GM12878 (cell line): ENCODE measurements around the gene PSMC3. TPM values are rescaled to one million over a fixed set of nuclear protein-coding genes. Genes with fewer than 3 reads are reported as not detected.
"Not testable (repeated sequence)": the region's sequence is repeated elsewhere in the genome, so short reads cannot be mapped to it uniquely, and the experiment has no call there.

Experiments used
- ATAC-seq: fragments of 200-7000 bp; cut with Tn5 transposase; 3 replicates; pipeline ENCODE4 v1.9.1; 2020; ENCODE audit warnings: mild to moderate bottlenecking, moderate library complexity
- BruUV-seq: library from RNA; stranded (reverse); fragments of 400-500 nt; replicated peaks from 2 replicates; lab custom pipeline; 2021; lab: Mats Ljungman, UMichigan
- CTCF ChIA-PET: fragments of 300-600 bp; sonication (Branson Sonifier 250); formaldehyde crosslinking; extraction: SDS; loops from one replicate; lab custom pipeline; 2021; ENCODE audit warnings: inconsistent platforms; lab: Yijun Ruan, JAX
- POLR2A ChIA-PET: fragments of 350-600 bp; formaldehyde crosslinking; extraction: SDS; loops from one replicate; lab custom pipeline; 2021; ENCODE audit warnings: inconsistent platforms; lab: Charles Lee
- RAD21 ChIA-PET: fragments of 300-600 bp; sonication (Branson Sonifier 250); formaldehyde crosslinking; loops from one replicate; lab custom pipeline; 2023; ENCODE audit warnings: antibody characterized with exemption; ENCODE audit not compliant: unreplicated experiment; lab: Charles Lee
- SMC1A ChIA-PET: fragments of 300-600 bp; sonication (Branson Sonifier 250); formaldehyde crosslinking; loops from one replicate; lab custom pipeline; 2023; ENCODE audit not compliant: unreplicated experiment, uncharacterized antibody; lab: Charles Lee
- DNase-seq: peaks from one replicate; pipeline ENCODE4 v3.0.0-alpha.2; 2011; ENCODE audit warnings: low read depth, low spot score
- FAIRE-seq: peaks from 3 replicates; lab custom pipeline; 2011; peaks lifted over from hg19 to GRCh38; lab: Jason Lieb, UNC
- H2AFZ ChIP-seq: 2 replicates; pipeline ENCODE4 v1.6.0; 2011; ENCODE audit warnings: low read depth, low read length, control low read depth; ENCODE audit not compliant: control insufficient read depth
- H3K27ac ChIP-seq: 2 replicates; pipeline ENCODE4 v1.5.1; 2011; ENCODE audit warnings: control low read depth; ENCODE audit not compliant: control insufficient read depth, insufficient read depth
- H3K27me3 ChIP-seq, 2 experiments: replicated peaks in 1 of 2; 2 replicates each; pipeline versions ENCODE4 v1.6.0 to v1.6.1; 2011; ENCODE audit warnings: low read length in 1 of 2; ENCODE audit not compliant: control insufficient read depth in 2 of 2, insufficient read depth in 2 of 2
- H3K36me3 ChIP-seq, 2 experiments: 2 replicates each; pipeline ENCODE4 v1.5.1; 2011; ENCODE audit warnings: low read length in 1 of 2; ENCODE audit not compliant: control insufficient read depth in 2 of 2, insufficient read depth in 2 of 2
- H3K4me1 ChIP-seq: 2 replicates; pipeline ENCODE4 v1.6.1; 2011; ENCODE audit warnings: mild to moderate bottlenecking, low read length, moderate library complexity, mixed read lengths; ENCODE audit not compliant: control insufficient read depth, insufficient read depth
- H3K4me2 ChIP-seq: 2 replicates; pipeline ENCODE4 v1.6.0; 2011; ENCODE audit warnings: control low read depth; ENCODE audit not compliant: control insufficient read depth, insufficient read depth
- H3K4me3 ChIP-seq: fragments of 200-600 bp; sonication (generic); 2 replicates; pipeline ENCODE4 v1.5.1; 2016
- H3K79me2 ChIP-seq: 2 replicates; pipeline ENCODE4 v1.6.0; 2011; ENCODE audit warnings: low read length; ENCODE audit not compliant: control insufficient read depth, insufficient read depth
- H3K9ac ChIP-seq: 2 replicates; pipeline ENCODE4 v1.8.0; 2011; ENCODE audit warnings: low read length, control low read depth, mixed read lengths; ENCODE audit not compliant: control insufficient read depth, insufficient read depth
- H3K9me3 ChIP-seq: replicated peaks from 3 replicates; pipeline ENCODE4 v1.5.1; 2011; ENCODE audit warnings: mild to moderate bottlenecking, low read length; ENCODE audit not compliant: control insufficient read depth, insufficient read depth
- H4K20me1 ChIP-seq: 2 replicates; pipeline ENCODE4 v1.6.0; 2011; ENCODE audit not compliant: control insufficient read depth, insufficient read depth
- CBX5 ChIP-seq: sonication (generic); IDR thresholded peaks from 2 replicates; pipeline ENCODE4 v1.6.1; 2016; ENCODE audit warnings: low read depth, moderate library complexity, mild to moderate bottlenecking, inconsistent platforms
- MYC ChIP-seq: IDR thresholded peaks from 2 replicates; pipeline ENCODE4 v1.6.1; 2011; ENCODE audit warnings: mild to moderate bottlenecking, low read length, moderate library complexity, inconsistent platforms; ENCODE audit not compliant: insufficient read depth, insufficient replicate concordance, insufficient read length, severe bottlenecking
- NBN ChIP-seq: fragments of 450-650 bp; IDR thresholded peaks from 2 replicates; pipeline ENCODE4 v1.6.1; 2016
- RAD21 ChIP-seq: IDR thresholded peaks from 2 replicates; pipeline ENCODE4 v1.6.1; 2011; ENCODE audit warnings: mild to moderate bottlenecking, low read depth, low read length, moderate library complexity; ENCODE audit not compliant: insufficient read depth
- RUNX3 ChIP-seq: IDR thresholded peaks from 2 replicates; pipeline ENCODE4 v1.6.1; 2012; ENCODE audit warnings: low read length, inconsistent platforms
- SMC3 ChIP-seq: IDR thresholded peaks from 2 replicates; pipeline ENCODE4 v1.6.1; 2011; ENCODE audit warnings: low read length, improper control_type of control experiment, borderline replicate concordance
- SPI1 ChIP-seq: IDR thresholded peaks from 2 replicates; pipeline ENCODE4 v1.6.1; 2011; ENCODE audit warnings: low read depth, mild to moderate bottlenecking, low read length, moderate library complexity, borderline replicate concordance; ENCODE audit not compliant: insufficient read depth
- STAT1 ChIP-seq: fragments of 450-650 bp; conservative IDR thresholded peaks from 2 replicates; pipeline ENCODE4 v1.6.1; 2014; ENCODE audit warnings: antibody characterized with exemption, mild to moderate bottlenecking
- SUZ12 ChIP-seq: fragments of 200-600 bp; sonication (generic); IDR thresholded peaks from one replicate; pipeline ENCODE4 v1.6.1; 2018; ENCODE audit warnings: antibody characterized with exemption, mild to moderate bottlenecking; ENCODE audit not compliant: unreplicated experiment
- YY1 ChIP-seq: IDR thresholded peaks from 2 replicates; pipeline ENCODE4 v1.6.1; 2011; ENCODE audit warnings: low read depth, mild to moderate bottlenecking, low read length
- ZNF384 ChIP-seq: IDR thresholded peaks from 2 replicates; pipeline ENCODE4 v1.6.1; 2012; ENCODE audit warnings: low read depth, mild to moderate bottlenecking, low read length, improper control_type of control experiment, borderline replicate concordance
- WGBS: methylation state at CpG from one replicate; pipeline ENCODE4 v1.1.6; 2016; ENCODE audit warnings: low lambda C conversion rate; ENCODE audit not compliant: insufficient replicate concordance, insufficient coverage; ENCODE audit errors: missing lambda C conversion rate; 5-methylcytosine and 5-hydroxymethylcytosine counted together
- in situ Hi-C: fragments of 300-500 bp; cut with MboI; formaldehyde crosslinking; loops from 9 replicates; pipeline ENCODE4 v1.14.3; 2018; ENCODE audit warnings: mixed read lengths
- intact Hi-C: fragments of 100-400 bp; cut with micrococcal nuclease; formaldehyde crosslinking; loops from one replicate; pipeline ENCODE4 v1.14.2; 2022; ENCODE audit not compliant: unreplicated experiment
- polyA plus RNA-seq, 11 experiments: library from polyadenylated mRNA; depleted of rRNA in 4 of 11; unstranded in 6 of 11; stranded (reverse) in 5 of 11; fragments of >200 nt; fragmentation: Nextera tagmentation in 4 of 11; fragmentation: Illumina TruSeq in 1 of 11; extraction: Ambion mirVana in 4 of 11; extraction: Trizol in 1 of 11; gene quantifications; 1 replicate in 1 of 11; 2 replicates in 10 of 11; pipeline versions ENCODE4 v1.2.1 to v1.2.3, GENCODE V29; 2011 to 2016; ENCODE audit warnings: inconsistent platforms in 2 of 11, missing spikeins in 2 of 11, low read depth in 1 of 11
- total RNA-seq, 4 experiments: library from RNA; depleted of rRNA in 3 of 4; stranded (reverse); fragments of >200 nt in 3 of 4; fragmentation: Illumina TruSeq in 1 of 4; extraction: Trizol in 1 of 4; gene quantifications; 2 replicates each; pipeline versions ENCODE4 v1.2.1 to v1.2.3, GENCODE V29; 2013 to 2021
- TF ChIP-seq, protein P1 (sequence below): fragments of 450-650 bp; IDR thresholded peaks from 2 replicates; pipeline ENCODE4 v1.6.1; 2017; ENCODE audit warnings: mild to moderate bottlenecking, low read depth, inconsistent platforms; ENCODE audit not compliant: poor library complexity, severe bottlenecking

PSMC3 gene
- total and polyA plus RNA-seq, 10 of the 15 experiments (the other 5 are each of a cell fraction or from before 2014, with no cell fraction given), result 39.5 to 289 (median 155) TPM

DNA sequence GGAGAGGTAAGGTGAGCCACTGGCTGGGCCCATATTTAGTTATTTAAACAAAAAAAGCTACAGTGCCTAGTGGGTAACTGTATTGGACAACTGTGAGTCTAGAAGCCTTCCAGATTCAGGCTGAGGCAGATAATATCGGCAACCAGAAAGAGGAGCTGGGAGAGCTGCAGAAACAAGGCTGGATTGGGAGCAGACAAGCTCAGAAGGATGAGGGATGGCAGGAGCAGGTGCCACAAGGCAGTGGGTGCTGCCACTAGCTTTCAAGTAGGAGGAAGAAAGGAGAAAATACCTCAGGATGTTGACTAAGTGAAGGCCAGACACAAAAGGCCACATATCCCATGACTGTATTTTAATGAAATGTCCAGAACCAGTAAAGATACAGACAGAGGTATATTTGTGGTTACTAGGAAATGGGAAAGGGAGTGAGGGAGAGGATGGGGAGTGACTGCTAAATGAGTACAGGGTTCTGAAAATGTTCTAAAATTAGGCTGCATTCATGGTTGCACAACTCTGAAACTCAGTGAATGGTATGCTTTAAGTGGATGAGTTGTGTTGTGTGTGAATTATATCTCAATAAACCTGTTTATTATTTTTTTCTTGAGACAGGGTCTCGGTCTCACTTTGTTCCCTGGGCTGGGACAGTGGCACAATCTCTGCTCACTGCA lies 34.5 kb upstream of the PSMC3 start:
- H4K20me1 ChIP-seq, result no peaks in the 10 kb centered on the region
- ChIA-PET SMC1A (no interaction called here), CTCF (interaction anchor here (0.8 to 1.1 kb wide), 2 partner anchors 152 to 283 kb away, joined by 3 read pairs; no protein-coding TSS in a partner anchor), POLR2A (no interaction called here), RAD21 (no interaction called here)
- FAIRE-seq (no peak), ATAC-seq (no peak), DNase-seq (no peak)
- no peaks in the 10 kb centered on the region for H3K4me1 ChIP-seq
- no peaks in the 10 kb centered on the region for H3K27me3 ChIP-seq
- H3K9ac ChIP-seq, result no peak overlapping the region
- no peaks in the 10 kb centered on the region for H3K79me2 ChIP-seq
- no peak overlapping the region for H3K4me3 ChIP-seq
- in situ Hi-C loops, result no loop called here
- TF ChIP-seq CBX5, result no peak
- no peak for TF ChIP-seq STAT1
- TF ChIP-seq MYC, result no peak
- TF ChIP-seq SUZ12, result no peak
- intact Hi-C loops, result no loop called here
- WGBS, result 100% methylated on average over 2 of the region's 2 CpGs
- TSS peak; percentile 42 for BruUV-seq
- H3K9me3 ChIP-seq, result no peaks in the 10 kb centered on the region
- no peak overlapping the region for H3K27ac ChIP-seq
- no peak overlapping the region for H3K4me2 ChIP-seq
- H3K36me3 ChIP-seq, result peaks cover 5 to 8% of the 10 kb centered on the region in 2 experiments; a peak in 3 of 4 replicates
- H2AFZ ChIP-seq, result no peak overlapping the region

DNA sequence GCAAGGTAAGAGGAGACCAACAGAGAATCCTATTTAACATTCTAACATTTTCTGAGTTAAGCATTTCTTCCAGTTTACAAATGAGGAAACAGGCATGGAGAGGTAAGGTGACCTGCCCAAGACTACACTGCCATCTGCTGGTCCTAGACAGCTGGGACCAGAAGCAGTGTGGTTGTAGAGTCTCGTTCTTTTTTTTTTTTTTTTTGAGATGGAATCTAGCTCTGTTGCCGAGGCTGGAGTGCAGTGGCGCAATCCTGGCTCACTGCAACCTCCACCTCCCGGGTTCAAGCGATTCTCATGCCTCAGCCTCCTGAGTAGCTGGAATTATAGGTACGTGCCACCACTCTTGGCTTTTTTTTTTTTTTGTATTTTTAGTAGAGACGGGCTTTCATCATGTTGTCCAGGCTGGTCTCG lies 28.0 kb upstream of the PSMC3 start:
- H3K4me1 ChIP-seq, H3K4me2 ChIP-seq, BruUV-seq, H3K4me3 ChIP-seq, in situ Hi-C loops, H3K27ac ChIP-seq, H4K20me1 ChIP-seq, H3K79me2 ChIP-seq, H2AFZ ChIP-seq, H3K36me3 ChIP-seq, H3K9ac ChIP-seq, H3K9me3 ChIP-seq, H3K27me3 ChIP-seq: not testable (repeated sequence)
- WGBS, result 31% methylated on average over 6 of the region's 8 CpGs
- ATAC-seq (peak; percentile 97), DNase-seq (peak; percentile 37), FAIRE-seq (peak; percentile 75)
- ChIA-PET SMC1A (interaction anchor here (0.6 to 1.6 kb wide), 8 partner anchors 10 to 600 kb away, joined by 3 to 5 read pairs (median 3); no protein-coding TSS in a partner anchor), CTCF (interaction anchor here (0.6 to 2.6 kb wide), 21 partner anchors 9 to 673 kb away, joined by 3 to 13 read pairs (median 5); partner anchors contain the start of genes DDB2 and MADD), RAD21 (interaction anchor here (0.6 to 2.0 kb wide), 12 partner anchors 9 to 885 kb away, joined by 3 to 7 read pairs (median 3); partner anchors contain the start of gene DDB2), POLR2A (interaction anchor here (0.6 to 1.1 kb wide), 5 partner anchors 25 to 355 kb away, joined by 3 to 5 read pairs (median 4); no protein-coding TSS in a partner anchor)
- intact Hi-C loops, result loop anchor here (1.0 to 10.0 kb wide), 3 partner anchors 77 to 569 kb away; partner anchors contain the start of gene SPI1
- peak; percentile 60 for TF ChIP-seq YY1
- TF ChIP-seq RAD21, result peak; percentile 81
- TF ChIP-seq, protein P1, sequence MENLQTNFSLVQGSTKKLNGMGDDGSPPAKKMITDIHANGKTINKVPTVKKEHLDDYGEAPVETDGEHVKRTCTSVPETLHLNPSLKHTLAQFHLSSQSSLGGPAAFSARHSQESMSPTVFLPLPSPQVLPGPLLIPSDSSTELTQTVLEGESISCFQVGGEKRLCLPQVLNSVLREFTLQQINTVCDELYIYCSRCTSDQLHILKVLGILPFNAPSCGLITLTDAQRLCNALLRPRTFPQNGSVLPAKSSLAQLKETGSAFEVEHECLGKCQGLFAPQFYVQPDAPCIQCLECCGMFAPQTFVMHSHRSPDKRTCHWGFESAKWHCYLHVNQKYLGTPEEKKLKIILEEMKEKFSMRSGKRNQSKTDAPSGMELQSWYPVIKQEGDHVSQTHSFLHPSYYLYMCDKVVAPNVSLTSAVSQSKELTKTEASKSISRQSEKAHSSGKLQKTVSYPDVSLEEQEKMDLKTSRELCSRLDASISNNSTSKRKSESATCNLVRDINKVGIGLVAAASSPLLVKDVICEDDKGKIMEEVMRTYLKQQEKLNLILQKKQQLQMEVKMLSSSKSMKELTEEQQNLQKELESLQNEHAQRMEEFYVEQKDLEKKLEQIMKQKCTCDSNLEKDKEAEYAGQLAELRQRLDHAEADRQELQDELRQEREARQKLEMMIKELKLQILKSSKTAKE, result peak; percentile 30
- peak; percentile 52 for TF ChIP-seq RUNX3
- 0 out of 2 replicates have a peak, but pooled peaks have one; percentile 19 for TF ChIP-seq SPI1
- peak; percentile 97 for TF ChIP-seq ZNF384
- peak; percentile 64 for TF ChIP-seq SMC3
- 0 out of 2 replicates have a peak, but pooled peaks have one; percentile 36 for TF ChIP-seq NBN
